MCF 10A (cell line): Measurements from ENCODE around the gene TMEM132D. TPM values are rescaled to one million over a fixed set of nuclear protein-coding genes. Genes with fewer than 3 reads are reported as not detected.

ENCODE experiments used
- BruUV-seq: library from RNA; stranded (reverse); fragments of 400-500 nt; replicated peaks from 2 replicates; lab custom pipeline; 2021; lab: Mats Ljungman, UMichigan
- CTCF ChIA-PET: fragments of 300-600 bp; sonication (Branson Sonifier 250); formaldehyde crosslinking; extraction: SDS; loops from one replicate; lab custom pipeline; 2021; ENCODE audit warnings: antibody characterized with exemption, inconsistent platforms; lab: Yijun Ruan, JAX
- POLR2A ChIA-PET: fragments of 300-600, 350-650 bp; sonication (Branson Sonifier 250); formaldehyde crosslinking; extraction: SDS; loops from one replicate; lab custom pipeline; 2020; ENCODE audit warnings: antibody characterized with exemption, inconsistent platforms; lab: Yijun Ruan, JAX
- DNase-seq: peaks from one replicate; pipeline ENCODE4 v3.0.0-alpha.2; 2018; ENCODE audit not compliant: unreplicated experiment
- H3K27ac Mint-ChIP-seq: one replicate; pipeline ENCODE4 v1.8.0; 2022; ENCODE audit warnings: mild to moderate bottlenecking, low read depth, mixed read lengths; ENCODE audit not compliant: unreplicated experiment
- H3K27me3 Mint-ChIP-seq: one replicate; pipeline ENCODE4 v1.8.0; 2022; ENCODE audit warnings: mixed read lengths; ENCODE audit not compliant: insufficient read depth, unreplicated experiment
- H3K36me3 Mint-ChIP-seq: one replicate; pipeline ENCODE4 v1.8.0; 2022; ENCODE audit warnings: mild to moderate bottlenecking, moderate library complexity, mixed read lengths; ENCODE audit not compliant: insufficient read depth, unreplicated experiment
- H3K4me1 Mint-ChIP-seq: one replicate; pipeline ENCODE4 v1.8.0; 2022; ENCODE audit warnings: mixed read lengths; ENCODE audit not compliant: insufficient read depth, unreplicated experiment
- H3K4me3 Mint-ChIP-seq: one replicate; pipeline ENCODE4 v1.8.0; 2022; ENCODE audit warnings: mild to moderate bottlenecking, moderate library complexity, mixed read lengths; ENCODE audit not compliant: unreplicated experiment
- H3K9me3 Mint-ChIP-seq: one replicate; pipeline ENCODE4 v1.8.0; 2022; ENCODE audit warnings: mixed read lengths; ENCODE audit not compliant: unreplicated experiment
- intact Hi-C: fragments of 100-400 bp; cut with micrococcal nuclease; formaldehyde crosslinking; loops from 2 replicates; pipeline ENCODE4 v1.14.1; 2022
- total RNA-seq: library from RNA; stranded (reverse); gene quantifications from 2 replicates; pipeline ENCODE4 v1.2.3, GENCODE V29; 2022
- TF ChIP-seq, protein P1 (sequence below): fragments of 200-600 bp; IDR thresholded peaks from one replicate; pipeline ENCODE4 v1.8.0; 2022; ENCODE audit warnings: antibody characterized with exemption, mild to moderate bottlenecking; ENCODE audit not compliant: unreplicated experiment

Gene TMEM132D
- total RNA-seq, 1 experiment from 2014 or later, result not detected

DNA sequence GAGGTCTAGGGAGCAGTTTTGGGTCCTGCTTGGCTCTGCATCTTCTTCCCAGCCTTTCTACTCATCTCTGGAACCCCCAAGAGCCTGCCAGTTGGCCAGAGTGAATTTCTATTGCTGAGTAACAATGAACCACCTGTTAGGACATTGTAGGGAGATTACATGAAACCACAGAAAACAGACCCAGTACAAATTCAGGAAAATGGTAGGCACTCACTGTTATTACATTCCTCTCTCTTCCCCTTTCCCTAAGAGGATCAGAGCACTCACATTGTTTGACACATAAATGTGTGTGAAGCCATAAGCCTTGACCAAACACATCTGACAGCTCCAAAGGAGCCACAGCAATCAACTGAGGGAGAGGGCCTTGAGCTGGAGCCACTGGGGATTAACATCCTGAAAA lies 216.1 kb downstream of the TMEM132D start:
- no peak for DNase-seq
- peaks cover 34% of the 10 kb centered on the region for H3K9me3 Mint-ChIP-seq
- no peaks in the 10 kb centered on the region for H3K27me3 Mint-ChIP-seq
- ChIA-PET CTCF (no interaction called here), POLR2A (no interaction called here)
- H3K4me3 Mint-ChIP-seq, result no peak overlapping the region
- H3K36me3 Mint-ChIP-seq, result no peaks in the 10 kb centered on the region
- BruUV-seq, result no TSS peak
- H3K4me1 Mint-ChIP-seq, result no peaks in the 10 kb centered on the region
- no peak overlapping the region for H3K27ac Mint-ChIP-seq
- TF ChIP-seq, protein P1, sequence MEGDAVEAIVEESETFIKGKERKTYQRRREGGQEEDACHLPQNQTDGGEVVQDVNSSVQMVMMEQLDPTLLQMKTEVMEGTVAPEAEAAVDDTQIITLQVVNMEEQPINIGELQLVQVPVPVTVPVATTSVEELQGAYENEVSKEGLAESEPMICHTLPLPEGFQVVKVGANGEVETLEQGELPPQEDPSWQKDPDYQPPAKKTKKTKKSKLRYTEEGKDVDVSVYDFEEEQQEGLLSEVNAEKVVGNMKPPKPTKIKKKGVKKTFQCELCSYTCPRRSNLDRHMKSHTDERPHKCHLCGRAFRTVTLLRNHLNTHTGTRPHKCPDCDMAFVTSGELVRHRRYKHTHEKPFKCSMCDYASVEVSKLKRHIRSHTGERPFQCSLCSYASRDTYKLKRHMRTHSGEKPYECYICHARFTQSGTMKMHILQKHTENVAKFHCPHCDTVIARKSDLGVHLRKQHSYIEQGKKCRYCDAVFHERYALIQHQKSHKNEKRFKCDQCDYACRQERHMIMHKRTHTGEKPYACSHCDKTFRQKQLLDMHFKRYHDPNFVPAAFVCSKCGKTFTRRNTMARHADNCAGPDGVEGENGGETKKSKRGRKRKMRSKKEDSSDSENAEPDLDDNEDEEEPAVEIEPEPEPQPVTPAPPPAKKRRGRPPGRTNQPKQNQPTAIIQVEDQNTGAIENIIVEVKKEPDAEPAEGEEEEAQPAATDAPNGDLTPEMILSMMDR, result no peak
- intact Hi-C loops, result no loop called here

DNA sequence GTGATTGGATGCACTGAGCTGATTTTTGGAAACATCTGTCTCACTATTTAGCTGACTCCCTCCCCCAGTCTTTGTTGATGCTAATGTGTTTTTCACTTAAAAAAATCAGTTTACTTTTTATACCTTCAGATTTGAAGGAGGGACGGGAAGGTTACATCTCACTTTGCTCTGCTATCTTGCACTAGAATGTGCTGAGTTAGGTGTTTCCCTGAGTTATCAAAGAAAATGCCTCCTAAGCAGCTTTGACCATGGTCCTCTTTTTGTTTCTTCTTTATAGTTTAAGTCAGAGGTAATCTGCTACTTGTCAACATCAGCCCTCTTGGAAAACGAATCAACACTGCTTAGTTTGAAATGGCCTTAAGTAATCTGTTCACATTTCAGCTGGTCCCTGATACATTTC lies 222.0 kb downstream of the TMEM132D start:
- intact Hi-C loops, result no loop called here
- no TSS peak for BruUV-seq

DNA sequence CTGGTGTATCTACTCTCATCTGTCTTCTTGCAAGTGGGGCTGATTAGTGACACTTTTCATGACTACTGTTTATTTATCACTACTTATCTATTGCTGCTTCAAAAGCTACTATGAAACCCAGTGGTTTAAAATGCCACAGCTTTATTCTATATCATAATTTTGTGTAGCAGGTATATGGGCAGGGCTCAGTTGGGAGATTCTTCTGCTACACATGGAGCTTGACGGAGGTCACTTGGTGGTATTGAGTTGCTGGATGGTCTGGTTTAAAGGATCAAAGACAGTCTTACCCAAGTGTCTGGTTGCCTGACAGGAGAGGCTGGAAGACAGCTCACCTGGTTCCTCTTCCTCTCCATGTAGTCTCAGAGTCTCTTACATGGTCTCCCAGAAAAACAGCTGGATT lies 222.7 kb downstream of the TMEM132D start:
- no peaks in the 10 kb centered on the region for H3K4me1 Mint-ChIP-seq
- ChIA-PET CTCF (no interaction called here), POLR2A (no interaction called here)
- DNase-seq, result no peak
- H3K27me3 Mint-ChIP-seq, result no peaks in the 10 kb centered on the region
- H3K36me3 Mint-ChIP-seq, result no peaks in the 10 kb centered on the region
- H3K9me3 Mint-ChIP-seq, result peaks cover 43% of the 10 kb centered on the region
- TF ChIP-seq, protein P1, result no peak
- no peak overlapping the region for H3K27ac Mint-ChIP-seq
- BruUV-seq, result no TSS peak
- H3K4me3 Mint-ChIP-seq, result no peak overlapping the region
- intact Hi-C loops, result no loop called here

More for the DNA sequence above, 222.0 kb downstream of the TMEM132D start:
- Mint-ChIP-seq H3K27ac (no peak overlapping the region), H3K4me3 (no peak overlapping the region), H3K9me3 (peaks cover 38% of the 10 kb centered on the region), H3K27me3 (no peaks in the 10 kb centered on the region), H3K36me3 (no peaks in the 10 kb centered on the region), H3K4me1 (no peaks in the 10 kb centered on the region)
- POLR2A ChIA-PET, result no interaction called here
- no peak for DNase-seq
- CTCF ChIA-PET, result no interaction called here
- TF ChIP-seq, protein P1, result no peak

DNA sequence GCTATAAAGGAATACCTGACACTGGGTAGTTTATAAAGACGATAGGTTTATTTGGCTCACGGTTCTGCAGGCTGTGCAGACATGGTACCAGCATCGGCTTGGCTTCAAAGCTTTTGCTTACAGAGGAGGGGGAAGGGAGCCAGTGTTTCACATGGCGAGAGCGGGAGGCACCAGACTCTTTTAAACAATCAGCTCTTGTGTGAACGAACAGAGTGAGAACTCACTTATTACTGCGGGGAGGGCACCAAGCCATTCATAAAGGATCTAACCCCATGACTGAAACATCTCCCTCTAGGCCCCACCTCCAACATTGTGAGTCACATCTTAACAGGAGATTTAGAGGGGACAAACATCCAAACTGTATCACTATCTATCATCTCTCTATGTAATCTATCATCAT lies 227.4 kb downstream of the TMEM132D start:
- no peak overlapping the region for H3K27ac Mint-ChIP-seq
- BruUV-seq, result no TSS peak
- ChIA-PET CTCF (no interaction called here), POLR2A (no interaction called here)
- H3K4me3 Mint-ChIP-seq, result no peak overlapping the region
- H3K9me3 Mint-ChIP-seq, result peaks cover 22% of the 10 kb centered on the region
- H3K4me1 Mint-ChIP-seq, result no peaks in the 10 kb centered on the region
- no peak for DNase-seq
- TF ChIP-seq, protein P1, result no peak
- H3K36me3 Mint-ChIP-seq, result no peaks in the 10 kb centered on the region
- no peaks in the 10 kb centered on the region for H3K27me3 Mint-ChIP-seq
- intact Hi-C loops, result no loop called here
